ENCODE data around the gene ALK. TPM values are rescaled to one million over a fixed set of nuclear protein-coding genes. Genes with fewer than 3 reads are reported as not detected.

The ALK gene
- total and polyA plus RNA-seq, 2 experiments from 2014 or later = 0.35 TPM; not detected in 1

GRCh38 chr2:29910465-29910864 lies 10.9 kb downstream of the ALK start (continued):
- no peak for TF ChIP-seq CTCF (conservative IDR thresholded peaks at IDR 0.05; ENCODE audit: low read depth in 2 of 2)
- TF ChIP-seq CREB1 (CRISPR knock-in tag; IDR thresholded peaks at IDR 0.05; ENCODE audit: low read depth) = no peak
- no peak for TF ChIP-seq ZNF331 (CRISPR knock-in tag; IDR thresholded peaks at IDR 0.05; ENCODE audit: low read depth)
- TF ChIP-seq ETS1 (IDR thresholded peaks at IDR 0.05) = no peak
- no peak for TF ChIP-seq EZH2phosphoT487 (IDR thresholded peaks at IDR 0.05; ENCODE audit: unreplicated experiment)
- no peak for TF ChIP-seq NANOG (IDR thresholded peaks at IDR 0.05; ENCODE audit: borderline replicate concordance)

GRCh38 chr2:29902356-29902755 lies 19.0 kb downstream of the ALK start:
- H3K79me2 ChIP-seq (replicated peaks; ENCODE audit: insufficient read depth) = no peaks in the 10 kb centered on the region
- H3F3A ChIP-seq (replicated peaks; ENCODE audit: low read depth) = no peaks in the 10 kb centered on the region
- Mint-ChIP-seq H3K9me3 (no peaks in the 10 kb centered on the region; the same call in 2 of the 3 replicates), H3K4me1 (peaks cover 48% of the 10 kb centered on the region), H3K4me3 (0 out of 3 replicates have a peak overlapping the region, but pooled peaks have one; percentile 1), H3K36me3 (ENCODE audit: low read depth) (no peaks in the 10 kb centered on the region), H3K27ac (no peak overlapping the region), H3K27me3 (ENCODE audit: insufficient read depth, low read depth, poor library complexity) (peaks cover 4% of the 10 kb centered on the region)
- 0 out of 2 replicates have a peak, but pooled peaks cover 5% of the 10 kb centered on the region for H3K9me2 ChIP-seq (ENCODE audit: insufficient read depth)
- H3K27ac ChIP-seq (ENCODE audit: low read depth) = no peak overlapping the region
- no peaks in the 10 kb centered on the region for H3K36me3 ChIP-seq (ENCODE audit: insufficient read depth)
- H2AFZ ChIP-seq = no peak overlapping the region
- H4K20me1 ChIP-seq (replicated peaks; ENCODE audit: insufficient read depth) = no peaks in the 10 kb centered on the region
- H3K4me2 ChIP-seq = peak overlapping the region; percentile 46
- peaks cover 8% of the 10 kb centered on the region; the same call in 1 of the 2 replicates for H3K27me3 ChIP-seq (ENCODE audit: insufficient read depth)
- H3K4me1 ChIP-seq (ENCODE audit: insufficient read depth) = peaks cover 55% of the 10 kb centered on the region
- no peak overlapping the region for H3K4me3 ChIP-seq
- TF ChIP-seq EZH2 (IDR thresholded peaks at IDR 0.05; ENCODE audit: low read depth, unreplicated experiment) (no peak), REST (IDR thresholded peaks at IDR 0.05; ENCODE audit: unreplicated experiment) (peak; percentile 75)
- DNase-seq (ENCODE audit: low spot score) = peak; percentile 53
- ATAC-seq = peak; percentile 67
